ENCODE measurements around the gene VSTM2L.

VSTM2L gene

DNA sequence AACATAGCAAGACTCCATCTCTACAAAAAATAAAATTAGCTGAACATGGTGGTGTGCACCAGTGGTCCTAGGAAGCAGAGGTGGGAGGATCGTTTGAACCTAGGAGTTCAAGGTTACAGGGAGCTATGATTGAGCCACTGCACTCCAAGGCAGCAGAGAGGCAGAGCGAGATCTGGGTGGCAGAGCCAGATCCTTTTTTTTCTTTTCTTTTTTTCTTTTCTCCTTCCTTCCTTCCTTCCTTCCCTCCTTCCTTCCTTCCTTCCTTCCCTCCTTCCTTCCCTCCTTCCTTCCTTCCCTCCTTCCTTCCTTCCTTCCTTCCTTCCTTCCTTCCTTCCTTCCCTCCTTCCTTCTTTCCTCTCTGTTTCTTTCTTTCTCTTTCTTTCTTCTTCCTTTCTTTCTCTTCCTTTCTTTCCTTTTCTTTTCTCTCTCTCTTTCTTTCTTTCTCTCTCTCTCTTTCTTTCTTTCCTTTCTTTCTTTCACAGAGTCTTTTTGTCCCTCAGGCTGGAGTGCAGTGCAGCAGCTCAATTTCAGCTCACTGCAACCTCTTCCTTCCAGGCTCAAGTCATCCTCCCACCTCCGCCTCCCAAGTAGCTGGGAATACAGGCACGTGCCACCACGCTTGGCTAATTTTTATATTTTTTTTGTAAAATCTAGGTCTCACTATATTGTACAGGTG, 9.2 kb upstream of the VSTM2L start:
- TF ChIP-seq, protein P1, sequence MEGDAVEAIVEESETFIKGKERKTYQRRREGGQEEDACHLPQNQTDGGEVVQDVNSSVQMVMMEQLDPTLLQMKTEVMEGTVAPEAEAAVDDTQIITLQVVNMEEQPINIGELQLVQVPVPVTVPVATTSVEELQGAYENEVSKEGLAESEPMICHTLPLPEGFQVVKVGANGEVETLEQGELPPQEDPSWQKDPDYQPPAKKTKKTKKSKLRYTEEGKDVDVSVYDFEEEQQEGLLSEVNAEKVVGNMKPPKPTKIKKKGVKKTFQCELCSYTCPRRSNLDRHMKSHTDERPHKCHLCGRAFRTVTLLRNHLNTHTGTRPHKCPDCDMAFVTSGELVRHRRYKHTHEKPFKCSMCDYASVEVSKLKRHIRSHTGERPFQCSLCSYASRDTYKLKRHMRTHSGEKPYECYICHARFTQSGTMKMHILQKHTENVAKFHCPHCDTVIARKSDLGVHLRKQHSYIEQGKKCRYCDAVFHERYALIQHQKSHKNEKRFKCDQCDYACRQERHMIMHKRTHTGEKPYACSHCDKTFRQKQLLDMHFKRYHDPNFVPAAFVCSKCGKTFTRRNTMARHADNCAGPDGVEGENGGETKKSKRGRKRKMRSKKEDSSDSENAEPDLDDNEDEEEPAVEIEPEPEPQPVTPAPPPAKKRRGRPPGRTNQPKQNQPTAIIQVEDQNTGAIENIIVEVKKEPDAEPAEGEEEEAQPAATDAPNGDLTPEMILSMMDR (IDR thresholded peaks at IDR 0.05; ENCODE audit: low read depth, low read length): no peak
- no peak for DNase-seq (ENCODE audit: low read depth in 2 of 2)
- H3K4me3 ChIP-seq (replicated peaks in 1 of 2; ENCODE audit: low read depth in 2 of 2, low read length in 2 of 2): no peak overlapping the region

GRCh38 chr20:37894454-37894853, 8.5 kb upstream of the VSTM2L start:
- DNase-seq (ENCODE audit: low read depth in 2 of 2): no peak
- TF ChIP-seq, protein P1 (IDR thresholded peaks at IDR 0.05; ENCODE audit: low read depth, low read length): no peak

GRCh38 chr20:37895166-37895565, 7.8 kb upstream of the VSTM2L start:
- no peak overlapping the region for H3K4me3 ChIP-seq (replicated peaks in 1 of 2; ENCODE audit: low read depth in 2 of 2, low read length in 2 of 2)

More at GRCh38 chr20:37894454-37894853, 8.5 kb upstream of the VSTM2L start:
- H3K4me3 ChIP-seq (replicated peaks in 1 of 2; ENCODE audit: low read depth in 2 of 2, low read length in 2 of 2): no peak overlapping the region

GRCh38 chr20:37896932-37897548, 5.9 kb upstream of the VSTM2L start:
- peak; percentile 9 to 77 for DNase-seq (ENCODE audit: low read depth in 2 of 2)
- H3K4me3 ChIP-seq (replicated peaks in 1 of 2; ENCODE audit: low read depth in 2 of 2, low read length in 2 of 2): no peak overlapping the region
- TF ChIP-seq, protein P1 (IDR thresholded peaks at IDR 0.05; ENCODE audit: low read depth, low read length): peak; percentile 39

More at GRCh38 chr20:37895166-37895565, 7.8 kb upstream of the VSTM2L start:
- TF ChIP-seq, protein P1 (IDR thresholded peaks at IDR 0.05; ENCODE audit: low read depth, low read length): no peak
- DNase-seq (ENCODE audit: low read depth in 2 of 2): no peak

DNA sequence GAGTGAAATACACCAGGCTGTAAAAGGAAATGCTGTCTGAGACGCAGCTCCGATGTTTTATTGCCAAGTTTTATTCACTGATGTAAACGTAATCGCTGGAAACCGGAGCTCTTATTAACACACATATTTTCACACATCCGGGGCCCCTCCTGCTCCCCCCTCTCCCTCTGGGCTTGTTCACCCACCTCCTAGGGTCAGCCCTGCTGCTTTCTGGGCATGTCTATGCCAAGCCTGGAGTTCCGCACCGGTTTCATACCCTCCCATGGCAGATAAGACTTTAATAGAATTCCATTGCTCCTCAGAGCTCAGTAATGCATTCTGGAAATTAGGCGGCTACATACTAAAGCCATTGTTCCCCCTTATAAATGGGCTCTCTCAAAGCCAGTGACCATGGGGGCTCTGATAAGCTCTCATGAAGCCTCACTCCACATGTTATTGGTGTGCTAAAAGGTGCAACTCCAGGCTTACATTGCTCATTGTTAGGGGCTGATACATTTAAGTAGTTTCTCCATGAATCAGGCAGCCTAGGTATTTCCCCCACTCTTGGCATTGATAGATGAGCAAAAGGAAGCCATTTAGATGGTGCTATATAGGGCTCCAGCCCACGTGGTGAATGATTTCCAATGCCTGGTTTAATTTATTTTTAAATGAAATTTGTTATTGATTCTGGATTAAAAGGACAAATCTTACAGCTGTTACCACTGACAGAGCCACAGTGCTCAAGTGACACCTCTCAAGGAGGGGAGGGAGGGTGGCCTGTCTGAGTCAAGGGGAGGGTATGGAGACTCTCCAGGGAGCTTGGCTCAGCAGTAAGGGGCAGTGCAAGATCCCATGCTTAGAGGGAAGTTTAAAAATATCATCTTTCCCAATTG, 4.5 kb upstream of the VSTM2L start:
- peak; percentile 23 to 33 for DNase-seq (ENCODE audit: low read depth in 2 of 2)
- TF ChIP-seq, protein P1 (IDR thresholded peaks at IDR 0.05; ENCODE audit: low read depth, low read length): no peak
- no peak overlapping the region for H3K4me3 ChIP-seq (replicated peaks in 1 of 2; ENCODE audit: low read depth in 2 of 2, low read length in 2 of 2)

GRCh38 chr20:37899105-37900045, 3.6 kb upstream of the VSTM2L start:
- H3K4me3 ChIP-seq (replicated peaks in 1 of 2; ENCODE audit: low read depth in 2 of 2, low read length in 2 of 2): no peak overlapping the region
- TF ChIP-seq, protein P1 (IDR thresholded peaks at IDR 0.05; ENCODE audit: low read depth, low read length): no peak
- no peak for DNase-seq (ENCODE audit: low read depth in 2 of 2)

All from cardiac fibroblast (primary cell).